ENCODE measurements around the gene TTC5. TPM values are rescaled to one million over a fixed set of nuclear protein-coding genes. Genes with fewer than 3 reads are reported as not detected.
"Not testable (repeated sequence)": the region's sequence is repeated elsewhere in the genome, so short reads cannot be mapped to it uniquely, and the experiment has no call there.

Gene TTC5
- total RNA-seq, 1 donor from 2014 or later = 32.7 TPM

- intact Hi-C loops (cut with micrococcal nuclease) = no loop called here
- H3K4me3 Mint-ChIP-seq = no peak overlapping the region
- no peaks in the 10 kb centered on the region for H3K27me3 Mint-ChIP-seq
- no peak for TF ChIP-seq CTCF (IDR thresholded peaks at IDR 0.05)
- H3K9me3 Mint-ChIP-seq = no peaks in the 10 kb centered on the region
- ATAC-seq (ENCODE audit: low read depth) (no peak), DNase-seq (no peak)
- CTCF ChIA-PET = no interaction called here
- POLR2A ChIA-PET = no interaction called here
- peaks cover 12% of the 10 kb centered on the region for H3K4me1 Mint-ChIP-seq
- H3K36me3 Mint-ChIP-seq (ENCODE audit: low read depth) = peaks cover 44% of the 10 kb centered on the region
- H3K27ac Mint-ChIP-seq = no peak overlapping the region
These were observed 41.0 kb upstream of the TTC5 start for GRCh38 chr14:20346713-20347112.

DNA sequence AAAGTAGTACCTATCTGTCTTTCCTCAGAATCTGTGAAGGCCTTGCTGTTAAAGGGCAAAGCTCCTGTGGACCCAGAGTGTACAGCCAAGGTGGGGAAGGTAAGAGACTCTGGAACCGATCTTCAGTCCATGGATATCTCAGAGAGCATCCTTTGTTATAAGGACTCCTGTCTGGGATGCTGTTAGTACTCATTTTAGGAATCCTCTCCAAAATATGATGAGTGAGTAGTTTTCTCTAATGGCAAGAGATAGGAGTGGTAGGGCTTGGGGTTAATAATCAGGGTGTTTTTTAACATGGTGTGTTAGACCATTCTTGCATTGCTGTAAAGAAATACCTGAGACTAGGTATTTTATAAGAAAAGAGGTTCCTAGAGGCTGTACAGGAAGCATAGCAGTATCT lies 39.6 kb upstream of the TTC5 start:
- no peak overlapping the region for H3K4me3 Mint-ChIP-seq
- H3K36me3 Mint-ChIP-seq (ENCODE audit: low read depth) = peaks cover 35% of the 10 kb centered on the region
- ChIA-PET POLR2A (no interaction called here), CTCF (interaction anchor here (1.5 kb wide), 1 partner anchor 71 kb away, joined by 4 read pairs; no protein-coding TSS in a partner anchor)
- DNase-seq (no peak), ATAC-seq (ENCODE audit: low read depth) (no peak)
- no peak for TF ChIP-seq CTCF (IDR thresholded peaks at IDR 0.05)
- no peaks in the 10 kb centered on the region for H3K27me3 Mint-ChIP-seq
- intact Hi-C loops (cut with micrococcal nuclease) = loop anchor here (1.0 kb wide), 1 partner anchor 9 kb away; no protein-coding TSS in a partner anchor
- H3K27ac Mint-ChIP-seq = peak overlapping the region; percentile 8
- H3K4me1 Mint-ChIP-seq = peaks cover 12% of the 10 kb centered on the region
- no peaks in the 10 kb centered on the region for H3K9me3 Mint-ChIP-seq

DNA sequence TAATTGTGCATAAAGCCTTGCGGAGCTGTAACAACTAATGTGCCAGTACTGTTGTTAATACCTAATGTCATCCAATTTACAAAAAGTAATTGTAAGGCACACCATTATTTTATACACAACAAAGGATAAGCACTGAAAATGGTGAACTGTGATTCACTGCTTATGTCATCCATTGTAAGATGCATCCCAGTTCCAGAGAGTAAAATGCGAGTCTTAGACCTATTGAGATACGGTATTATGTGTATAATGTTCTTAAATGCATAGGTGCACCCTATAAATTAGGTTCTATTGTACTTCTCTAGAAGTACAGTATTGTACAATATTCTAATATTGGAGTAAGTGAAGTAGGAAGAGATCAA lies 38.1 kb upstream of the TTC5 start:
- DNase-seq (no peak), ATAC-seq (ENCODE audit: low read depth) (no peak)
- POLR2A ChIA-PET = interaction anchor here (1.0 to 3.7 kb wide), 26 partner anchors 10 to 1167 kb away, joined by 3 to 71 read pairs (median 8); partner anchors contain the start of genes APEX1, CCNB1IP1, METTL3 and OSGEP
- CTCF ChIA-PET = interaction anchor here (0.8 to 2.7 kb wide), 9 partner anchors 10 to 269 kb away, joined by 3 to 13 read pairs (median 4); partner anchors contain the start of genes CCNB1IP1 and TEP1
- TF ChIP-seq CTCF (IDR thresholded peaks at IDR 0.05) = no peak
- peak overlapping the region; percentile 97 for H3K27ac Mint-ChIP-seq
- H3K4me1 Mint-ChIP-seq = peaks cover 12% of the 10 kb centered on the region
- no peaks in the 10 kb centered on the region for H3K9me3 Mint-ChIP-seq
- H3K36me3 Mint-ChIP-seq (ENCODE audit: low read depth) = peaks cover 24% of the 10 kb centered on the region
- H3K4me3 Mint-ChIP-seq = peak overlapping the region; percentile 98
- intact Hi-C loops (cut with micrococcal nuclease) = loop anchor here (1.0 to 5.0 kb wide), 15 partner anchors 11 to 645 kb away; partner anchors contain the start of genes APEX1, CCNB1IP1, METTL17 and PIP4P1
- no peaks in the 10 kb centered on the region for H3K27me3 Mint-ChIP-seq

GRCh38 chr14:20343092-20343861 lies 37.5 kb upstream of the TTC5 start, which contains the start of gene PARP2:
Gene PARP2, plus strand, starts transcription at chr14:20343635. Its CDS starts 7 bp downstream, at chr14:20343642.
- peaks cover 12% of the 10 kb centered on the region for H3K4me1 Mint-ChIP-seq
- DNase-seq = peak; percentile 87
- ChIA-PET CTCF (interaction anchor here (1.0 to 2.7 kb wide), 9 partner anchors 10 to 270 kb away, joined by 3 to 18 read pairs (median 5); partner anchors contain the start of genes CCNB1IP1 and TEP1), POLR2A (interaction anchor here (0.6 to 3.7 kb wide), 43 partner anchors 9 to 1167 kb away, joined by 3 to 71 read pairs (median 6); partner anchors contain the start of genes APEX1, CCNB1IP1, METTL3 and OSGEP)
- H3K36me3 Mint-ChIP-seq (ENCODE audit: low read depth) = peaks cover 24% of the 10 kb centered on the region
- peak within 1 kb of the TSS; percentile 98 for H3K4me3 Mint-ChIP-seq
- peak; percentile 87 for ATAC-seq (ENCODE audit: low read depth)
- TF ChIP-seq CTCF (IDR thresholded peaks at IDR 0.05) = no peak
- peak within 1 kb of the TSS; percentile 97 for H3K27ac Mint-ChIP-seq
- intact Hi-C loops (cut with micrococcal nuclease) = loop anchor here (1.0 to 5.0 kb wide), 15 partner anchors 10 to 646 kb away; partner anchors contain the start of genes APEX1, CCNB1IP1, METTL17 and PIP4P1
- H3K27me3 Mint-ChIP-seq = no peaks in the 10 kb centered on the region
- no peaks in the 10 kb centered on the region for H3K9me3 Mint-ChIP-seq

DNA sequence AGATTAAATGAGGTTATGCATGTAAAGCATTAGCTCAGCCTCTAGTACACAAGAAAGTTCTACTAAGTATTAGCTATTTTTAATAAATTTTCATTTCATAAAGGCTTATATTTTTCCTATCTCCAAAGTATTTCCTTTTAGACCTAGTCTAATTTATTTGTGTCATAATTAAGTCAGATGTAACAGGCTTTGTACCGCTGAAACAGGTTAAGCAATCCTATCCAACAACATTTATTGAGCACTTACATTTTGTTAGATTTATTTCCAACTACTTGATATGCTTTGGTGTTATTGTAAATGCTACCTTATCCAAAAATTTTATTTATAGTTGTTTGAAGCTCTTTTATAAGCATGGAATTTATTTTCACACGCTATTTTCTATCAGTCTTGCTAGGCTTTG lies 35.9 kb upstream of the TTC5 start:
- peaks cover 12% of the 10 kb centered on the region for H3K4me1 Mint-ChIP-seq
- H3K27ac Mint-ChIP-seq = peak overlapping the region; percentile 97
- no peaks in the 10 kb centered on the region for H3K9me3 Mint-ChIP-seq
- CTCF ChIA-PET = interaction anchor here (0.6 to 2.7 kb wide), 4 partner anchors 8 to 751 kb away, joined by 3 to 18 read pairs (median 9); partner anchors contain the start of gene CCNB1IP1
- POLR2A ChIA-PET = interaction anchor here (0.8 to 3.7 kb wide), 10 partner anchors 8 to 342 kb away, joined by 6 to 71 read pairs (median 36); partner anchors contain the start of genes APEX1, CCNB1IP1, OSGEP and PIP4P1
- TF ChIP-seq CTCF (IDR thresholded peaks at IDR 0.05) = no peak
- no peaks in the 10 kb centered on the region for H3K27me3 Mint-ChIP-seq
- ATAC-seq (ENCODE audit: low read depth) (no peak), DNase-seq (no peak)
- peak overlapping the region; percentile 98 for H3K4me3 Mint-ChIP-seq
- peaks cover 18% of the 10 kb centered on the region for H3K36me3 Mint-ChIP-seq (ENCODE audit: low read depth)
- intact Hi-C loops (cut with micrococcal nuclease) = loop anchor here (2.0 to 5.0 kb wide), 2 partner anchors 127 to 441 kb away; partner anchors contain the start of genes PNP and RNASE6

- not testable (repeated sequence) for DNase-seq; H3K9me3 Mint-ChIP-seq; ATAC-seq (ENCODE audit: low read depth); H3K27me3 Mint-ChIP-seq; H3K27ac Mint-ChIP-seq; H3K4me3 Mint-ChIP-seq
- peaks cover 12% of the 10 kb centered on the region for H3K4me1 Mint-ChIP-seq
- H3K36me3 Mint-ChIP-seq (ENCODE audit: low read depth) = peaks cover 16% of the 10 kb centered on the region
- ChIA-PET POLR2A (interaction anchor here (3.5 to 3.7 kb wide), 3 partner anchors 13 to 114 kb away, joined by 30 to 60 read pairs (median 43); partner anchors contain the start of genes APEX1, OSGEP and TEP1), CTCF (interaction anchor here (2.4 kb wide), 1 partner anchor 14 kb away, joined by 18 read pairs; no protein-coding TSS in a partner anchor)
- intact Hi-C loops (cut with micrococcal nuclease) = loop anchor here (5.0 kb wide), 1 partner anchor 441 kb away; the partner anchor contains the start of gene RNASE6
These were observed 35.3 kb upstream of the TTC5 start for GRCh38 chr14:20341032-20341431.
